ENCODE results near the gene TBC1D22B.

DNA sequence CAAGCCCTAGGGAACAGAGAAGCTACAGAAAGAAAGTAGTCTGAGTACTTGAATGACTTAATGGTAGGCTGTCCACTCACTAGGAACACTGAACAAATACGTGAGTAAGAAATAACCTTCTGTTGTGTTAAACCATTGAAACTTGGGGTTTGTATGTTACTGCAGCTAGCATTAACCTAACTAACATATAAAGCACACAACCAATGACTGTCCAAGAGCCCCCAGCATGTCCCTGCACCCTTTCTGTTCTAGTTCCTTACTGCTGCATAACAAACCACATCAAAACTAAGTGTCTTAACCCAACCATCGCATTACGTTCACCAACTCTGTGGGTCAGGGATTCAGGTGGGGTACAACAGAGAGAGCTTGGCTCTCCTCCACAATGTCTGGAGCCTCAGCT, 85.7 kb downstream of the TBC1D22B start:
- no peak for TF ChIP-seq GATA2 (IDR thresholded peaks at IDR 0.05; ENCODE audit: low read depth, low read length)
- TF ChIP-seq GATA3 (IDR thresholded peaks at IDR 0.05; ENCODE audit: low read depth, low read length), result no peak
